Activated T-cell treated with anti-CD3 and anti-CD28 coated beads, Interleukin-2, amount 50 U/mL, for 24 hours (primary cell): ENCODE results near the gene PKMYT1.
"Not testable (repeated sequence)": the region's sequence is repeated elsewhere in the genome, so short reads cannot be mapped to it uniquely, and the experiment has no call there.

Experiments used
- DNase-seq: peaks from one replicate; pipeline ENCODE4 v3.0.0-alpha.2; 2020
- H3K27ac Mint-ChIP-seq: 2 replicates; pipeline ENCODE4 v1.8.0; 2020; ENCODE audit warnings: mild to moderate bottlenecking, mixed read lengths
- H3K27me3 Mint-ChIP-seq: 2 replicates; pipeline ENCODE4 v1.8.0; 2020; ENCODE audit warnings: mixed read lengths
- H3K36me3 Mint-ChIP-seq: 2 replicates; pipeline ENCODE4 v1.8.0; 2020; ENCODE audit warnings: low read depth, mixed read lengths
- H3K4me1 Mint-ChIP-seq: 2 replicates; pipeline ENCODE4 v1.8.0; 2020; ENCODE audit warnings: low read depth, mixed read lengths
- H3K4me3 Mint-ChIP-seq: 2 replicates; pipeline ENCODE4 v1.8.0; 2020; ENCODE audit warnings: mild to moderate bottlenecking, moderate library complexity, mixed read lengths
- H3K9me3 Mint-ChIP-seq: 2 replicates; pipeline ENCODE4 v1.8.0; 2020; ENCODE audit warnings: mixed read lengths

PKMYT1 gene

GRCh38 chr16:2938206-2938605, 42.0 kb downstream of the PKMYT1 start:
- Mint-ChIP-seq H3K27ac (no peak overlapping the region), H3K36me3 (peaks cover 81% of the 10 kb centered on the region), H3K4me1 (no peaks in the 10 kb centered on the region), H3K9me3 (no peaks in the 10 kb centered on the region), H3K4me3 (no peak overlapping the region), H3K27me3 (no peaks in the 10 kb centered on the region)
- DNase-seq = no peak

- Mint-ChIP-seq H3K27me3 (no peaks in the 10 kb centered on the region), H3K36me3 (peaks cover 82% of the 10 kb centered on the region), H3K4me3 (no peak overlapping the region), H3K9me3 (no peaks in the 10 kb centered on the region), H3K4me1 (no peaks in the 10 kb centered on the region), H3K27ac (no peak overlapping the region)
- no peak for DNase-seq
These were observed 43.1 kb downstream of the PKMYT1 start for GRCh38 chr16:2937170-2937569.

DNA sequence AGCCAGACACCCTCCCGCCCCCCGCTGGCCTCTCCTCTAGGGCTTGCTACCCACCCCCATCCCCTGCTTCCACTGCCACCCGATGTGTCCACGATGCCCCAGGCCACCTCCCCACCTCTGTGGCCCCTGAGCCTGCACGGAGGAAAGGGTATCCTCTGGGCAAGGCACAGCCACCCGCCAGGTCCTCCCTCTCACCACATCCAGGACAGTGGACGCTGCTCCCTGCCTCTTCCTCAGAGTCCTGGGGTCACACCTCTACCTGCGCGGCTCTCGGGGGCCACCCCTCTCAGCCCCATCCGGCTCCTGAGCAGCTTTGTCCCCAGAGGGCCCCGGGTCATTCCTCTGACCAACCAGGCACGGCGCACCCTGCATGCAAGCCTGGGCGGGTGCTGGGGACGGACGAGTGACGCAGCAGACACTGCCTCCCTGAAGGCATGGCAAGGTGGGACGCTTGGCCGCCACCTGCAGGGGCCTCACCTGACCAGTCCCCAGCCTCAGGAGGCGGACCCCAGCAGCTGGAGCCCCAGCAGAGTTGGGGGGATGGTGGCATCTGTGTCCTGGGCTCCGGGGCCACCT, 43.7 kb downstream of the PKMYT1 start:
- Mint-ChIP-seq H3K27ac (no peak overlapping the region), H3K4me3 (no peak overlapping the region), H3K9me3 (no peaks in the 10 kb centered on the region), H3K4me1 (no peaks in the 10 kb centered on the region), H3K27me3 (no peaks in the 10 kb centered on the region), H3K36me3 (peaks cover 80% of the 10 kb centered on the region)
- DNase-seq = no peak

GRCh38 chr16:2934450-2934849, 45.8 kb downstream of the PKMYT1 start:
- no peak for DNase-seq
- Mint-ChIP-seq H3K27ac (no peak overlapping the region), H3K27me3 (no peaks in the 10 kb centered on the region), H3K36me3 (peaks cover 75% of the 10 kb centered on the region), H3K4me3 (no peak overlapping the region), H3K9me3 (no peaks in the 10 kb centered on the region), H3K4me1 (no peaks in the 10 kb centered on the region)

DNA sequence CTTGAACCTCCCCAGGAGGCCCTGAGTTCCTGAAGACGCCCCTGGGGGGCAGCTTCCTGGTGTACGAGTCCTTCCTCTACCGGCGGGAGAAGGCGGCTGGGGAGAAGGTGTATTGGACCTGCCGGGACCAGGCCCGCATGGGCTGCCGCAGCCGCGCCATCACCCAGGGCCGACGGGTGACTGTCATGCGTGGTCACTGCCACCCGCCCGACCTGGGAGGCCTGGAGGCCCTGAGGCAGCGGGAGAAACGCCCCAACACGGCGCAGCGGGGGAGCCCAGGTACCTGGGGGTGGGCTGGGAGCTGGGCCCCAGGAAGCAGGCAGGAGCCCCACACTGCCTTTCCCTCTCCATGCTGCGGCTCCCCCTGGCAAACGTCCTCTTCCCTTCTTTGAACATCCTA, 46.5 kb downstream of the PKMYT1 start:
- no peak overlapping the region for H3K4me3 Mint-ChIP-seq
- H3K4me1 Mint-ChIP-seq = no peaks in the 10 kb centered on the region
- DNase-seq = no peak
- H3K36me3 Mint-ChIP-seq = peaks cover 68% of the 10 kb centered on the region
- H3K27me3 Mint-ChIP-seq = no peaks in the 10 kb centered on the region
- H3K9me3 Mint-ChIP-seq = no peaks in the 10 kb centered on the region
- no peak overlapping the region for H3K27ac Mint-ChIP-seq

- Mint-ChIP-seq H3K4me1 (no peaks in the 10 kb centered on the region), H3K36me3 (peaks cover 63% of the 10 kb centered on the region), H3K27ac (no peak overlapping the region), H3K9me3 (no peaks in the 10 kb centered on the region), H3K4me3 (no peak overlapping the region), H3K27me3 (no peaks in the 10 kb centered on the region)
- no peak for DNase-seq
These were observed 47.1 kb downstream of the PKMYT1 start for GRCh38 chr16:2933136-2933535.

- H3K9me3 Mint-ChIP-seq, H3K4me3 Mint-ChIP-seq, DNase-seq, H3K27me3 Mint-ChIP-seq, H3K27ac Mint-ChIP-seq: not testable (repeated sequence)
- H3K36me3 Mint-ChIP-seq = peaks cover 49% of the 10 kb centered on the region
- H3K4me1 Mint-ChIP-seq = peaks cover 10% of the 10 kb centered on the region
These were observed 48.9 kb downstream of the PKMYT1 start for GRCh38 chr16:2931231-2931914.

- no peak for DNase-seq
- Mint-ChIP-seq H3K4me3 (no peak overlapping the region), H3K27ac (no peak overlapping the region), H3K27me3 (no peaks in the 10 kb centered on the region), H3K4me1 (peaks cover 10% of the 10 kb centered on the region), H3K36me3 (peaks cover 40% of the 10 kb centered on the region), H3K9me3 (no peaks in the 10 kb centered on the region)
These were observed 50.0 kb downstream of the PKMYT1 start for GRCh38 chr16:2930236-2930635.

DNA sequence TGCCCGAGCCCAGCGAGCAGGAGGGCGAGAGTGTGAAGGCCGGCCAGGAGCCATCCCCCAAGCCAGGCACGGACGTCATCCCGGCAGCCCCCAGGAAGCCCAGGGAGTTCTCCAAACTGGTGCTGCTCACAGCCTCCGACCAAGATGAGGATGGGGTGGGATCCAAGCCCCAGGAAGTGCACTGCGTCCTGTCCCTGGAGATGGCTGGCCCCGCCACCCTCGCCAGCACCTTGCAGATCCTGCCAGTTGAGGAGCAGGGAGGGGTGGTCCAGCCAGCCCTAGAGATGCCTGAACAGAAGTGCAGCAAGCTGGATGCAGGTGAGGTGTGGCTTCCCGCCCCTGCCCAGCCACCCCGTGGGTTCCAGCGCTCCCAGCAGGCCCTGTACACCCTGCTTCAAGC, 50.6 kb downstream of the PKMYT1 start:
- Mint-ChIP-seq H3K4me1 (peaks cover 10% of the 10 kb centered on the region), H3K36me3 (peaks cover 38% of the 10 kb centered on the region), H3K27me3 (no peaks in the 10 kb centered on the region), H3K27ac (no peak overlapping the region), H3K4me3 (no peak overlapping the region), H3K9me3 (no peaks in the 10 kb centered on the region)
- no peak for DNase-seq

DNA sequence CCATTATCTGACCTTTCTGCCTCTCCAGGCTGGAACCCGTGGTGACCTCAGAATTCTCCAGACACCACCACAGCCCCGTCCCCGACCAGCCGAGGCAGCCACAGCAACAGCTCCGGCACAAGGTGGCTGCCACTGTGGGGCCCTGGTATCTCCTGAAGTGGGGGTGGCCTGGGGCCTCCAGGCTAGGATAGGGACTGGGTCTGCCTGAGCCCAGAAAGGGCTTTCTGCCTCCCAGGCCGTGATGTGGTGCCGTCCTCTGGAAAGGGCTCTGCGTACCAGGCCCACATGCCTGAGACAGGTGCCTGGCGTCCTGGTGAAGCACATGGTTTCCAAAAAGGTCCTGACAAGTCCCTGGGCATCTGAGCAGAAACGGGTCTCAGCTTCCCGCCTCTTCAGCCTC, 51.5 kb downstream of the PKMYT1 start:
- Mint-ChIP-seq H3K36me3 (peaks cover 30% of the 10 kb centered on the region), H3K27ac (no peak overlapping the region)
- no peak for DNase-seq

GRCh38 chr16:2928151-2928550, 52.1 kb downstream of the PKMYT1 start:
- Mint-ChIP-seq H3K4me1 (peaks cover 10% of the 10 kb centered on the region), H3K36me3 (peaks cover 30% of the 10 kb centered on the region)
- H3K9me3 Mint-ChIP-seq, H3K27ac Mint-ChIP-seq, H3K4me3 Mint-ChIP-seq, DNase-seq, H3K27me3 Mint-ChIP-seq: not testable (repeated sequence)

More for the DNA sequence above, 51.5 kb downstream of the PKMYT1 start:
- Mint-ChIP-seq H3K4me1 (peaks cover 10% of the 10 kb centered on the region), H3K4me3 (no peak overlapping the region), H3K27me3 (no peaks in the 10 kb centered on the region), H3K9me3 (no peaks in the 10 kb centered on the region)

DNA sequence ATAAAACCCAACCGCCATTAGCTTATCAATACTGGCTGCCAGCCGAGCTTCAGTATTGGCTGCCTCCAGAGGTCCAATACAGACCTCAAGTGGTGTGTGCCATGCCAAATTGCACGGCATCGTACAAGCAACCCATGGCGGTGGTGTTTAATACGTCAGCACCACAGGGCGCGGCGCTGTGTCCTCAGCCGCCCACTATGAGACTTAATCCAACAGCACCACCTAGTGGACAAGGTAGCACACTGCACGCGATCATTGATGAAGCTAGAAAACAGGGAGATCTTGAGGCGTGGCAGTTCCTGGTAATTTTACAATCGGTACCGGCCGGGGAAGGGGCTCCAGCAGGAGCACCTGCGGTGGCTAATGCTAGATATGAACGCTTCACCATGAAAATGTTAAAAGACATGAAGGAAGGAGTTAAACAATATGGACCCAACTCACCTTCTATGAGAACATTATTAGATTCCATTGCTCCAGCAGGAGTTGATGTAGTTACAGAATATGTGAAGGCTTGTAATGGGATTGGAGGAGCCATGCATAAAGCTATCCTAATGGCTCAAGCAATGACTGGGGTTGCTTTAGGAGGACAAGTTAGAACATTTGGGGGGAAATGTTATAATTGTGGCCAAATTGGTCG, 53.1 kb downstream of the PKMYT1 start:
- DNase-seq = peak; percentile 87
- Mint-ChIP-seq H3K27ac (no peak overlapping the region), H3K27me3 (no peaks in the 10 kb centered on the region), H3K9me3 (no peaks in the 10 kb centered on the region), H3K36me3 (peaks cover 28% of the 10 kb centered on the region), H3K4me1 (peaks cover 12% of the 10 kb centered on the region), H3K4me3 (no peak overlapping the region)

DNA sequence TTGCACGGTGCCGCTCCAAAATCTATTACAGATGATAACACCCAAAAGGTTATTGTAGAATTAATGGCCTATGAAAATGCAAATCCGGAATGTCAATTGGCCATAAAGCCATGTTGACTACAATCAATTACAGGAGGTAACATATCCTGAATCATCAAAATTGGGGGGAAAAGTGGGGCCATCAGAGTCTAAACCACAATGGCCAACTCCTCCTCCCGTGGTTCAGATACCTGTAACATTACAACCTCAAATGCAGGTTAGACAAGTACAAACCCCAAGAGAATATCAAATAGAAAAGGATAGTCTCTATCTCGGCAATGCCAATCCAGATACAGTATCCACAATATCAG, 53.6 kb downstream of the PKMYT1 start:
- H3K9me3 Mint-ChIP-seq = no peaks in the 10 kb centered on the region
- H3K4me1 Mint-ChIP-seq = peaks cover 12% of the 10 kb centered on the region
- no peak overlapping the region for H3K4me3 Mint-ChIP-seq
- DNase-seq = no peak
- H3K27me3 Mint-ChIP-seq = no peaks in the 10 kb centered on the region
- H3K36me3 Mint-ChIP-seq = peaks cover 32% of the 10 kb centered on the region
- no peak overlapping the region for H3K27ac Mint-ChIP-seq

- Mint-ChIP-seq H3K27ac (no peak overlapping the region), H3K9me3 (no peaks in the 10 kb centered on the region), H3K4me1 (peaks cover 12% of the 10 kb centered on the region)
These were observed 54.1 kb downstream of the PKMYT1 start for GRCh38 chr16:2925951-2926649.

More at GRCh38 chr16:2925951-2926649, 54.1 kb downstream of the PKMYT1 start:
- DNase-seq = no peak
- H3K27me3 Mint-ChIP-seq = no peaks in the 10 kb centered on the region
- peaks cover 30% of the 10 kb centered on the region for H3K36me3 Mint-ChIP-seq
- H3K4me3 Mint-ChIP-seq = no peak overlapping the region
